H1 (cell line): ENCODE measurements around the gene HMMR. TPM values are rescaled to one million over a fixed set of nuclear protein-coding genes. Genes with fewer than 3 reads are reported as not detected.

Experiments
- BRCA1 ChIP-seq: IDR thresholded peaks from 2 replicates; pipeline ENCODE4 v1.6.1; 2012; ENCODE audit warnings: low read depth, low read length, improper control_type of control experiment
- CEBPB ChIP-seq: IDR thresholded peaks from 2 replicates; pipeline ENCODE4 v1.6.1; 2012; ENCODE audit warnings: low read depth, low read length
- CHD1 ChIP-seq: IDR thresholded peaks from 2 replicates; pipeline ENCODE4 v1.6.1; 2012; ENCODE audit warnings: low read depth, low read length, improper control_type of control experiment
- EZH2 ChIP-seq: fragments of 200-600 bp; sonication (generic); IDR thresholded peaks from 2 replicates; pipeline ENCODE4 v1.7.1; 2012; ENCODE audit warnings: low read depth, mild to moderate bottlenecking, moderate library complexity, low read length, inconsistent platforms; ENCODE audit not compliant: severe bottlenecking
- HDAC2 ChIP-seq, 2 experiments: fragments of 300-600 bp in 1 of 2; sonication (generic) in 1 of 2; IDR thresholded peaks; 2 replicates each; pipeline ENCODE4 v1.6.1; 2011 to 2012; ENCODE audit warnings: low read depth in 2 of 2, low read length in 2 of 2, mild to moderate bottlenecking in 2 of 2, moderate library complexity in 2 of 2, borderline replicate concordance in 1 of 2, inconsistent platforms in 1 of 2
- JUND ChIP-seq: IDR thresholded peaks from 2 replicates; pipeline ENCODE4 v1.6.1; 2011; ENCODE audit warnings: mild to moderate bottlenecking, improper control_type of control experiment, low read length
- KDM1A ChIP-seq: fragments of 200-600, 300-600 bp; sonication (generic); IDR thresholded peaks from 2 replicates; pipeline ENCODE4 v1.7.1; 2016; ENCODE audit warnings: mild to moderate bottlenecking, low read length, borderline replicate concordance
- KDM4A ChIP-seq: IDR thresholded peaks from one replicate; pipeline ENCODE4 v1.7.1; 2012; ENCODE audit warnings: low read depth, mild to moderate bottlenecking, moderate library complexity, low read length, inconsistent platforms; ENCODE audit not compliant: severe bottlenecking
- KDM5A ChIP-seq: fragments of 200-600 bp; IDR thresholded peaks from 2 replicates; pipeline ENCODE4 v1.7.1; 2012; ENCODE audit warnings: mild to moderate bottlenecking, low read length, inconsistent platforms, mixed read lengths
- NRF1 ChIP-seq: IDR thresholded peaks from 2 replicates; pipeline ENCODE4 v1.6.1; 2011; ENCODE audit warnings: mild to moderate bottlenecking, low read depth, low read length, improper control_type of control experiment
- PHF8 ChIP-seq: fragments of 200-600 bp; sonication (generic); conservative IDR thresholded peaks from 2 replicates; pipeline ENCODE4 v1.7.1; 2012; ENCODE audit warnings: low read depth, mild to moderate bottlenecking, inconsistent platforms, low read length, moderate library complexity
- RAD21 ChIP-seq, 2 experiments: IDR thresholded peaks in 1 of 2; conservative IDR thresholded peaks in 1 of 2; 2 replicates each; pipeline ENCODE4 v1.6.1; 2011; ENCODE audit warnings: low read depth in 2 of 2, low read length in 2 of 2, improper control_type of control experiment in 1 of 2, inconsistent platforms in 1 of 2, mild to moderate bottlenecking in 1 of 2, moderate library complexity in 1 of 2
- SIX5 ChIP-seq: IDR thresholded peaks from 2 replicates; pipeline ENCODE4 v1.6.1; 2011; ENCODE audit warnings: mild to moderate bottlenecking, low read depth, low read length
- SUZ12 ChIP-seq: fragments of 200-600 bp; sonication (generic); IDR thresholded peaks from 2 replicates; pipeline ENCODE4 v1.6.1; 2012; ENCODE audit warnings: mild to moderate bottlenecking, inconsistent platforms, low read length, moderate library complexity, mixed read lengths
- TEAD4 ChIP-seq: IDR thresholded peaks from 2 replicates; pipeline ENCODE4 v1.6.1; 2012; ENCODE audit warnings: low read depth, low read length, inconsistent platforms, mixed read lengths
- YY1 ChIP-seq: IDR thresholded peaks from 2 replicates; pipeline ENCODE4 v1.6.1; 2011; ENCODE audit warnings: low read depth, mild to moderate bottlenecking, low read length
- polyA plus RNA-seq, 7 experiments: library from polyadenylated mRNA; depleted of rRNA in 3 of 7; stranded (reverse) in 5 of 7; unstranded in 2 of 7; fragments of >200 nt in 5 of 7; fragments of 200-250 nt in 2 of 7; gene quantifications; 1 replicate in 5 of 7; 2 replicates in 1 of 7; 4 replicates in 1 of 7; pipeline versions ENCODE4 v1.2.1 to v1.2.3, GENCODE V29; 2011 to 2013; ENCODE audit warnings: missing spikeins in 2 of 7, mixed read lengths in 2 of 7
- total RNA-seq: library from RNA; stranded (reverse); fragmentation: NEBNext Ultra II Directional; extraction: Animal tissue kit (Norgen Biotek cat#: 25700); gene quantifications from 2 replicates; pipeline ENCODE4 v1.2.1, GENCODE V29; 2021

Gene HMMR
- total and polyA plus RNA-seq, 2 of the 8 experiments (the other 6 are each of a cell fraction or from before 2014, with no cell fraction given): 17.5 to 77.3 TPM

DNA sequence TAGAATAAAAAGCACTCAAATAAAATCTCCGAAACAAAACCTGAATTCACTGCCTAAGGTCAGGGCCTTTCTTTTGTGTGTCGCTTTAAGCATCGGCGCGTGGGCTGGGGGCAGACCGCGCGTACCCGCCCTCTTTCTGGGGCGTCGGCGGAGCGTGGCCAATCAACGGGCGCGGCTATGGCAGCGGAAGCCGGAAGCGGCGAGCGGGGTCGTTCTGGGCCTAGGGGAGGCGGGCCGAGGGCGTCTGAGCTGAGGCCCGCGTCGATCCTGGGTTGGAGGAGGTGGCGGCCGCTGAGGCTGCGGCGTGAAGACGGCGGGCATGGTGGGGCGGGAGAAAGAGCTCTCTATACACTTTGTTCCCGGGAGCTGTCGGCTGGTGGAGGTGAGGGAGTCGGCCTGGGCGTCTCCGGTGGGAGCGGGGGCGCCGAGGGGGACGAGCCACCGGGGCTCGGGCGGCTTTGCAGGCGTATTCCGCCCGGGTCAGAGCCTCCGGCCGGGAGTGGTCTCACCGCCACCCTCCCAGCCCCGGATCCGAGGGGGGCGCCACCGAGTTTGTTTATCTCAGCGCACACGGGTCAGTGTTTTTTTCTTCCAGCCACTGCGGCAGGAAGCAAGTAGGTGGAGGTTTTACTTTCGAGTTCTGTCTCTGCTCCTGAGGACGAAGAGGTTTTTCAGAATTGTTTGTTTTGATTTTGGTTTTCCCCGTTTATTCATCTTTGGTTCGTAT, 45.1 kb downstream of the HMMR start, which contains the start of gene MAT2B (continued):
- TF ChIP-seq KDM4A (peak; percentile 58), JUND (no peak; the same call in 1 of the 2 replicates), KDM5A (0 out of 2 replicates have a peak, but pooled peaks have one; percentile 22), YY1 (no peak), KDM1A (no peak), BRCA1 (no peak), CHD1 (0 out of 2 replicates have a peak, but pooled peaks have one; percentile 35), TEAD4 (no peak), RAD21 (IDR thresholded peaks at IDR 0.05 in 1 of 2, conservative IDR thresholded peaks at IDR 0.05 in 1 of 2; ENCODE audit: low read depth in 2 of 2, low read length in 2 of 2) (peak in 1 of 2 experiments; percentile 17; a peak in 1 of 4 replicates), EZH2 (no peak), SUZ12 (no peak), SIX5 (no peak), PHF8 (peak; percentile 93), CEBPB (no peak), HDAC2 (IDR thresholded peaks at IDR 0.05; ENCODE audit: borderline replicate concordance in 1 of 2, low read depth in 2 of 2, low read length in 2 of 2) (0 out of 4 replicates have a peak, but pooled peaks of 1 of the 2 experiments have one; percentile 23), NRF1 (no peak)
